ENCODE measurements around the gene MXD3. TPM values are rescaled to one million over a fixed set of nuclear protein-coding genes. Genes with fewer than 3 reads are reported as not detected.

Gene MXD3
- total and polyA plus RNA-seq, 5 experiments from 2014 or later, result 0.07 to 18.1 (median 1.1) TPM

- H3K9me3 Mint-ChIP-seq, result no peaks in the 10 kb centered on the region
- ATAC-seq, result no peak
- DNase-seq, result no peak
- POLR2A ChIA-PET, result interaction anchor here (0.6 to 1.3 kb wide), 3 partner anchors 19 to 123 kb away, joined by 3 read pairs; partner anchors contain the start of gene LMAN2
- H3K27ac Mint-ChIP-seq, result peak overlapping the region in 3 of 10 donors; percentile 38 to 58 (median 40)
- H3K27me3 Mint-ChIP-seq, result no peaks in the 10 kb centered on the region
- H3K4me3 Mint-ChIP-seq, result no peak overlapping the region
- H3K36me3 Mint-ChIP-seq, result peaks cover 0 to 75% (median 10%) of the 10 kb centered on the region in 3 donors
- H3K4me1 Mint-ChIP-seq, result peaks cover 6 to 44% (median 21%) of the 10 kb centered on the region in 4 donors
Measured at GRCh38 chr5:177332031-177332895, 20.6 kb upstream of the MXD3 start.

GRCh38 chr5:177330991-177331842, 19.5 kb upstream of the MXD3 start:
- no peak for ATAC-seq
- Mint-ChIP-seq H3K4me1 (peaks cover 4 to 44% (median 19%) of the 10 kb centered on the region in 4 donors), H3K4me3 (peak overlapping the region in 1 of 10 donors; percentile 59), H3K27ac (peak overlapping the region in 9 of 10 donors; percentile 38 to 89 (median 58)), H3K27me3 (no peaks in the 10 kb centered on the region), H3K9me3 (no peaks in the 10 kb centered on the region), H3K36me3 (peaks cover 0 to 68% (median 10%) of the 10 kb centered on the region in 3 donors)
- POLR2A ChIA-PET, result interaction anchor here (1.3 kb wide), 1 partner anchor 22 kb away, joined by 3 read pairs; no protein-coding TSS in a partner anchor
- DNase-seq, result no peak

DNA sequence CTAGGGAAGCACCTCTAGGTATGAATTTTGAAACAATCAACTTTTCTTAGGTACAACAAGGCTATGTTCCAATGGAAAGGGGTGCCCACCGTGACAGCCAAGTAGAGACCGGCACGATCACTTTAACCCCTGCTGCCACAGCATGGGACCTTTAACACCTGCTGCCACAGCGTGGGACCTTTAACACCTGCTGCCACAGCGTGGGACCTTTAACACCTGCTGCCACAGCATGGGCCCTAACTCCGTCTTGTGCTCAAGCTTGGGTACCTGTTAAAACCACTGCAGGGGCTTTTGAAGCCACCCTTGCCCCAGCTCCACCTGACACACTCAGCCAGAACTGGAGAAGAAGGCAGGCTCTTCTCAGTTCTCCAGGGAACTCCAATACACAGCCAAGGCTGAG, 18.2 kb upstream of the MXD3 start:
- ATAC-seq, result no peak
- H3K4me3 Mint-ChIP-seq, result no peak overlapping the region
- H3K36me3 Mint-ChIP-seq, result peaks cover 0 to 56% (median 6%) of the 10 kb centered on the region in 3 donors
- DNase-seq, result no peak
- no peak overlapping the region for H3K27ac Mint-ChIP-seq
- POLR2A ChIA-PET, result interaction anchor here (0.9 kb wide), 1 partner anchor 60 kb away, joined by 3 read pairs; no protein-coding TSS in a partner anchor
- H3K27me3 Mint-ChIP-seq, result no peaks in the 10 kb centered on the region
- H3K4me1 Mint-ChIP-seq, result peaks cover 3 to 44% (median 17%) of the 10 kb centered on the region in 4 donors
- H3K9me3 Mint-ChIP-seq, result no peaks in the 10 kb centered on the region

DNA sequence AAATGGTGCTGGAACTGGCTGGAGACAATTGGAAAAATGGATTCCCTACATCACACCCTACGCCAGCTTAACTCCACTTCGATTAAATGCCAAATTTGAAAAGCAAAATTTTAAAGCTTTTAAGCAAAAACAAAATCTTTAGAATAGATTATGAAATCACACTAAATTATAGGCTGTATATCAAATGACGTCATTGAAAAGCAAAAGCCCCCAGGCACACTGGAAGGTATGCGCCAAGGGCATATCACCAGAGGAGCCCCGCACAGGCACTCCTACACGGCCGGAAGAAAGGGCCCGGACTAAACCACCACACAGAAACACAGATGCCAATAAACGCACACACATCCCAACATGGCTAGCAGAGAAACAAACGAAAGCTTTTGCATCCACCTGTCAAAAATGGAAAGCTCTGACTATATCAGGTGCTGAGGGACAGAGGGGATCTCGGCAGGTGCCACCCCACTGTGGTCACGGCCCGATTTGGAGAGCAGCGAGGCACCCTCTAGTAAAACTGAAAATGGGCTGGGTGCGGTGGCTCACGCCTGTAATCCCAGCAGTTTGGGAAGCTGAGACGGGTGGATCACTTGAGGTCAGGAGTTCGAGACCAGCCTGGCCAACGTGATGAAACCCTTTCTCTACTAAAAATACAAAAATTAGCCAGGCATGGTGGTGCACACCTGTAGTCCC, 17.0 kb upstream of the MXD3 start:
- peaks cover 3 to 42% (median 18%) of the 10 kb centered on the region in 4 donors for H3K4me1 Mint-ChIP-seq
- H3K36me3 Mint-ChIP-seq, result peaks cover 0 to 49% (median 4%) of the 10 kb centered on the region in 3 donors
- no peak overlapping the region for H3K4me3 Mint-ChIP-seq
- no peaks in the 10 kb centered on the region for H3K27me3 Mint-ChIP-seq
- no peaks in the 10 kb centered on the region for H3K9me3 Mint-ChIP-seq
- POLR2A ChIA-PET, result interaction anchor here (0.8 kb wide), 1 partner anchor 119 kb away, joined by 4 read pairs; no protein-coding TSS in a partner anchor
- DNase-seq, result no peak
- H3K27ac Mint-ChIP-seq, result no peak overlapping the region
- ATAC-seq, result no peak

GRCh38 chr5:177327539-177328522, 16.1 kb upstream of the MXD3 start:
- Mint-ChIP-seq H3K27ac (peak overlapping the region; percentile 61 to 96 (median 90)), H3K9me3 (no peaks in the 10 kb centered on the region), H3K27me3 (no peaks in the 10 kb centered on the region), H3K4me3 (peak overlapping the region; percentile 27 to 79 (median 60)), H3K4me1 (peaks cover 3 to 40% (median 16%) of the 10 kb centered on the region in 4 donors), H3K36me3 (peaks cover 0 to 40% (median 0%) of the 10 kb centered on the region in 3 donors)
- DNase-seq (peak in 1 of 10 donors; percentile 29), ATAC-seq (peak; percentile 79 to 92)
- POLR2A ChIA-PET, result interaction anchor here (0.8 to 1.2 kb wide), 5 partner anchors 25 to 120 kb away, joined by 3 to 5 read pairs (median 4); partner anchors contain the start of genes PRELID1, RAB24 and RGS14

DNA sequence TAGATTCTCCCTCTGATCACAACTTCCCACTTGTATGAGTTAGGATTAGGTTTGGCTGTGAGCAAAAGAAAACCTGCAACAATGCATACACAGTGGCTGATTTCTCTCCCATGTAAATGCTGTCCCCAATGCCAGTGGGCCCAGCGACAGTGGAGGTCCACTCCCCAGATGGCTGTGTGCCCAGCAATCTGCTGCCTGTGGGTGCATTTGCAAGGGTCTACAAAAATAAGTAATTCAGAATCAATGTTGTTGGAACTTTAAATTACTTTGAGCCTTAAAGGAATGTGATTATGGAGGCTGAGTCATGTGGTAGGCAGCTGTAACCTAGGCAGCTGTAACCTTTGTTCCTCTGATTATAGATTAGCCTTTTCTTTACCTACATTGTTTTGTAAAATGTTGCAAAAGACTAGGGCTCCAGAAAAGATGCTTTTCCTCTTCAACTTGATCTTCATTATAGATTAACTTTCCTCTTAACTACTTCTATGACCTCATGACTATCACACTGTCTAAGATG, 14.2 kb upstream of the MXD3 start:
- Mint-ChIP-seq H3K27ac (peak overlapping the region in 4 of 10 donors; percentile 21 to 90 (median 30)), H3K36me3 (peaks cover 0 to 37% (median 3%) of the 10 kb centered on the region in 3 donors), H3K27me3 (no peaks in the 10 kb centered on the region), H3K4me1 (peaks cover 4 to 31% (median 13%) of the 10 kb centered on the region in 4 donors), H3K9me3 (no peaks in the 10 kb centered on the region), H3K4me3 (no peak overlapping the region)
- ATAC-seq (no peak), DNase-seq (no peak)
- POLR2A ChIA-PET, result no interaction called here

GRCh38 chr5:177320879-177321278, 9.2 kb upstream of the MXD3 start:
- DNase-seq (no peak), ATAC-seq (no peak)
- Mint-ChIP-seq H3K4me1 (peaks cover 14 to 27% (median 23%) of the 10 kb centered on the region in 4 donors), H3K27ac (no peak overlapping the region), H3K4me3 (no peak overlapping the region), H3K36me3 (peaks cover 0 to 11% (median 7%) of the 10 kb centered on the region in 3 donors), H3K27me3 (no peaks in the 10 kb centered on the region), H3K9me3 (no peaks in the 10 kb centered on the region)
- POLR2A ChIA-PET, result interaction anchor here (1.4 to 1.9 kb wide), 2 partner anchors 48 to 50 kb away, joined by 3 to 12 read pairs; no protein-coding TSS in a partner anchor

DNA sequence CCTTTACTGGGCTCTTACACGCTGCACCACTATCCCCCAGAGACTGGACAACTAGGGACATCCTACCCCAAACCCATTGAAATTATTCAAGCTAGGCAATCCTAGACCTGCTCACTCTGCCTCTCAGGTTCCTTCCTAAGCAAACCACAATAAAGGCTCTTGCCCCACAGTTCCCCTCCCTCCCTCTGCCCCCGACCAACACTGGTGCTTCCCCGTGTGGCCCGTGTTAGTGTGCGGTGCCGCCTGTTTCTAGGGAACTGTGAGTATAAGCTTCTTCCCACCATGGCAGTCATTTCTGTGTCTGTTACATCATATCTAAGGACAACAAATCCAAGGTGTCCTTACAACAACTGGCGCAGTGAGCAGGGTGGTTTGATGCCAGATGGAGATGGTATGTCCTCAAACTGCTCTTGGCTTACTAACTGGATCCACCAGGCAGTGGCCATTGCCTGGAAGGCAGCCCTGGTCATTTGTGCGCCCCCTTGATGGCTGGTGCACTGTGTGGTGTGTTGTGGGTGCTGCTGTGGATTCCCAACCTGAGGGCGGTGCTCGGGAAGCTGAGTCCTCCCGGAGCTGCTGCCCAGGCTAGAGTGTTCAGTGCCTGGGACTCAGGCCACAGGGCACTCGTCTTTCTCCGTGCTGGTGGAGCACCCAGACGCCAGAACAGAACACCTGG, 8.4 kb upstream of the MXD3 start:
- Mint-ChIP-seq H3K27ac (peak overlapping the region in 3 of 10 donors; percentile 11 to 52 (median 21)), H3K27me3 (no peaks in the 10 kb centered on the region), H3K4me3 (peak overlapping the region in 1 of 10 donors; percentile 16), H3K36me3 (peaks cover 0 to 11% (median 7%) of the 10 kb centered on the region in 3 donors), H3K9me3 (no peaks in the 10 kb centered on the region), H3K4me1 (peaks cover 14 to 27% (median 22%) of the 10 kb centered on the region in 4 donors)
- peak; percentile 41 to 80 for ATAC-seq
- POLR2A ChIA-PET, result interaction anchor here (1.4 to 1.9 kb wide), 2 partner anchors 49 to 51 kb away, joined by 3 to 12 read pairs; no protein-coding TSS in a partner anchor
- DNase-seq, result no peak

DNA sequence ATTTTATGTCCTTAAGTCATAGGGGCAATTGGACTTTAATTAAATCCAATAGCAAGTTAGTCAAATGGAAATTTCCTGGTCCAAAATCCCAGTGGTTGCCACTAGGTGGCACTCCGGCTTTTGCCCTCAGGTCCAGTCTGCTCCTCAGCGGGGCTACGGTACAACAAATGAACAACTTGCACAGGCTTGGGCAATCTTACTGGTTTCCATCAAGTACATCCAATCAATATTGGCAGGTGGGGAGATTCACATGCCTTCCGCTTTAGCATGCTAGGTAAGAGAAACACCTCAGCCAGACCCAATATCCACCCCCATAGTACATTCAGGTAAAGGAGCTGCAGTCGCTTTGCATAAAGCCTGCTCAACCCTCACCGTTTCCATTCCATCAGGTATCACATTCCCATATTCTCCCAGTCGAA, 6.3 kb upstream of the MXD3 start:
- Mint-ChIP-seq H3K27me3 (no peaks in the 10 kb centered on the region), H3K4me1 (peaks cover 15 to 24% (median 20%) of the 10 kb centered on the region in 4 donors), H3K27ac (no peak overlapping the region), H3K4me3 (peak overlapping the region in 1 of 10 donors; percentile 4), H3K9me3 (no peaks in the 10 kb centered on the region), H3K36me3 (peaks cover 0 to 7% (median 6%) of the 10 kb centered on the region in 3 donors)
- DNase-seq (peak; percentile 54 to 84 (median 70)), ATAC-seq (peak; percentile 69 to 84)
- POLR2A ChIA-PET, result interaction anchor here (0.7 to 1.5 kb wide), 6 partner anchors 9 to 119 kb away, joined by 3 to 9 read pairs (median 4); partner anchors contain the start of genes LMAN2, PRELID1 and RAB24

DNA sequence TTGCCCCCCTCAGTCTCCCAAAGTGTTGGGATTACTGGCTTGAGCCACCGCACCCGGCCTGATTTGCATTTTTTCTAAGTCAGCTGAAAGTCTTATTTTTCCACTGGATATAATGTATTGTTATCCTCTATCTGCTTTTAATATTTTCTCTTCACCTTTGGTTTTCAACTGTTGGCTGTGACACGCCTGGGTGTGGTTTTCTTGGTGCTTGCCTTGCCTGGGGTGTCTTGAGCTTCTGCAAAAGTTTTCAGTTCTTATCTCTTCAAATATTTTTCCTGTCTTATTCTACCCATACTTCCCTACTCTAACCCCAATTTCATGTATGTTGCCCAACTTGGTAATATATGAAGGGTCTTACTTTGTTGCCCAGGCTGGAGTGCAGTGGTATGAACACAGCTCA, 4.3 kb upstream of the MXD3 start:
- peaks cover 0 to under 1% (median 0%) of the 10 kb centered on the region in 5 donors for H3K27me3 Mint-ChIP-seq
- peak overlapping the region in 1 of 10 donors; percentile 34 for H3K4me3 Mint-ChIP-seq
- POLR2A ChIA-PET, result interaction anchor here (0.7 to 2.2 kb wide), 5 partner anchors 12 to 839 kb away, joined by 3 to 7 read pairs (median 3); no protein-coding TSS in a partner anchor
- H3K36me3 Mint-ChIP-seq, result peaks cover 0 to 4% (median under 1%) of the 10 kb centered on the region in 3 donors
- no peak for DNase-seq
- H3K4me1 Mint-ChIP-seq, result peaks cover 12 to 33% (median 31%) of the 10 kb centered on the region in 4 donors
- H3K9me3 Mint-ChIP-seq, result no peaks in the 10 kb centered on the region
- ATAC-seq, result no peak
- peak overlapping the region in 2 of 10 donors; percentile 16 to 37 for H3K27ac Mint-ChIP-seq
